ENCODE data around the gene PIGT. TPM values are rescaled to one million over a fixed set of nuclear protein-coding genes. Genes with fewer than 3 reads are reported as not detected.

Gene PIGT
- total RNA-seq, result 28.1 TPM
- polyA plus RNA-seq, result 52.6 TPM
- long read RNA-seq, donor 1, partial matches to known transcripts, result 0 of 1 reads
- long read RNA-seq, donor 1, other reads (novel, unspliced or antisense), result 0 of 1 reads
- long read RNA-seq, donor 2, transcript PIGT-210 (3 exons, 2,006 nt), result minor isoform, 7 of 44 reads
- long read RNA-seq, donor 2, transcript PIGT-202 (12 exons, 2,245 nt), result major isoform, 22 of 44 reads
- long read RNA-seq, donor 2, transcript PIGT-223 (1 exons, 2,164 nt), result minor isoform, 8 of 44 reads
- long read RNA-seq, donor 2, partial matches to known transcripts, result 0 of 44 reads
- long read RNA-seq, donor 2, other reads (novel, unspliced or antisense), result 0 of 44 reads
- long read RNA-seq, donor 3, transcript PIGT-202 (12 exons, 2,245 nt), result major isoform, 11 of 25 reads
- long read RNA-seq, donor 3, partial matches to known transcripts, result 6 of 25 reads
- long read RNA-seq, donor 3, other reads (novel, unspliced or antisense), result 0 of 25 reads
- long read RNA-seq, donor 4, transcript PIGT-202 (12 exons, 2,245 nt), result major isoform, 5 of 9 reads
- long read RNA-seq, donor 4, partial matches to known transcripts, result 0 of 9 reads
- long read RNA-seq, donor 4, other reads (novel, unspliced or antisense), result 0 of 9 reads
- long read RNA-seq, donor 5, transcript PIGT-202 (12 exons, 2,245 nt), result major isoform, 13 of 26 reads
- long read RNA-seq, donor 5, partial matches to known transcripts, result 6 of 26 reads
- long read RNA-seq, donor 5, other reads (novel, unspliced or antisense), result 0 of 26 reads
- long read RNA-seq, donor 6, transcript PIGT-202 (12 exons, 2,245 nt), result major isoform, 10 of 23 reads
- long read RNA-seq, donor 6, transcript PIGT-223 (1 exons, 2,164 nt), result minor isoform, 5 of 23 reads
- long read RNA-seq, donor 6, partial matches to known transcripts, result 0 of 23 reads
- long read RNA-seq, donor 6, other reads (novel, unspliced or antisense), result 0 of 23 reads
- long read RNA-seq, donor 7, transcript PIGT-202 (12 exons, 2,245 nt), result major isoform, 13 of 20 reads
- long read RNA-seq, donor 7, partial matches to known transcripts, result 0 of 20 reads
- long read RNA-seq, donor 7, other reads (novel, unspliced or antisense), result 0 of 20 reads
- long read RNA-seq, donor 8, partial matches to known transcripts, result 0 of 6 reads
- long read RNA-seq, donor 8, other reads (novel, unspliced or antisense), result 0 of 6 reads
- long read RNA-seq, donor 9, partial matches to known transcripts, result 0 of 11 reads
- long read RNA-seq, donor 9, other reads (novel, unspliced or antisense), result 0 of 11 reads
- long read RNA-seq, donor 10, transcript PIGT-202 (12 exons, 2,245 nt), result major isoform, 9 of 14 reads
- long read RNA-seq, donor 10, partial matches to known transcripts, result 0 of 14 reads
- long read RNA-seq, donor 10, other reads (novel, unspliced or antisense), result 0 of 14 reads

GRCh38 chr20:45415822-45416637 lies at the start of gene PIGT:
TSS of gene PIGT (plus strand) at chr20:45416141. CDS start at chr20:45416157, 16 bp downstream.
- under 1% methylated on average over 52 of the region's 52 CpGs for WGBS
- Histone ChIP-seq H3K9me3 (ENCODE audit: control insufficient read depth in 2 of 2, insufficient read depth in 1 of 2, low read length in 1 of 2) (no peaks in the 10 kb centered on the region), H3K4me3 (ENCODE audit: low read length in 2 of 2) (peak within 1 kb of the TSS; percentile 61 to 98), H3K27me3 (ENCODE audit: control insufficient read depth in 2 of 2, insufficient read depth in 1 of 2, low read length in 1 of 2) (no peaks in the 10 kb centered on the region), H3K27ac (ENCODE audit: low read depth in 1 of 2, low read length in 1 of 2) (peak within 1 kb of the TSS; percentile 60 to 63), H3K36me3 (ENCODE audit: control insufficient read depth in 2 of 2, insufficient read depth in 2 of 2, low read length in 1 of 2) (peaks cover 22 to 29% of the 10 kb centered on the region in 2 donors), H3K4me1 (ENCODE audit: control insufficient read depth in 2 of 2, insufficient read depth in 2 of 2, low read length in 2 of 2) (peaks cover 10% of the 10 kb centered on the region in 2 donors)
- DNase-seq (ENCODE audit: low read depth in 6 of 9, low spot score in 9 of 9), result peak; percentile 64 to 93 (median 79)

GRCh38 chr20:45366192-45366591 lies 49.7 kb upstream of the PIGT start:
- Histone ChIP-seq H3K9me3 (ENCODE audit: control insufficient read depth in 2 of 2, insufficient read depth in 1 of 2, low read length in 1 of 2) (no peaks in the 10 kb centered on the region), H3K4me1 (ENCODE audit: control insufficient read depth in 2 of 2, insufficient read depth in 2 of 2, low read length in 2 of 2) (peaks cover 6 to 29% of the 10 kb centered on the region in 2 donors), H3K36me3 (ENCODE audit: control insufficient read depth in 2 of 2, insufficient read depth in 2 of 2, low read length in 1 of 2) (peaks cover 21 to 33% of the 10 kb centered on the region in 2 donors), H3K27ac (ENCODE audit: low read depth in 1 of 2, low read length in 1 of 2) (no peak overlapping the region), H3K4me3 (ENCODE audit: low read length in 2 of 2) (no peak overlapping the region), H3K27me3 (ENCODE audit: control insufficient read depth in 2 of 2, insufficient read depth in 1 of 2, low read length in 1 of 2) (no peaks in the 10 kb centered on the region)
- WGBS, result 95% methylated on average over 1 of the region's 1 CpG
- DNase-seq (ENCODE audit: low read depth in 6 of 9, low spot score in 9 of 9), result no peak

GRCh38 chr20:45366631-45367030 lies 49.3 kb upstream of the PIGT start:
- no peak for DNase-seq (ENCODE audit: low read depth in 6 of 9, low spot score in 9 of 9)
- WGBS, result 89% methylated on average over 11 of the region's 11 CpGs
- H3K27ac ChIP-seq (ENCODE audit: low read depth in 1 of 2, low read length in 1 of 2), result no peak overlapping the region

GRCh38 chr20:45367126-45367525 lies 48.8 kb upstream of the PIGT start:
- Histone ChIP-seq H3K9me3 (ENCODE audit: control insufficient read depth in 2 of 2, insufficient read depth in 1 of 2, low read length in 1 of 2) (no peaks in the 10 kb centered on the region), H3K27me3 (ENCODE audit: control insufficient read depth in 2 of 2, insufficient read depth in 1 of 2, low read length in 1 of 2) (no peaks in the 10 kb centered on the region), H3K4me3 (ENCODE audit: low read length in 2 of 2) (no peak overlapping the region), H3K27ac (ENCODE audit: low read depth in 1 of 2, low read length in 1 of 2) (no peak overlapping the region), H3K36me3 (ENCODE audit: control insufficient read depth in 2 of 2, insufficient read depth in 2 of 2, low read length in 1 of 2) (peaks cover 21 to 33% of the 10 kb centered on the region in 2 donors), H3K4me1 (ENCODE audit: control insufficient read depth in 2 of 2, insufficient read depth in 2 of 2, low read length in 2 of 2) (peaks cover 6 to 29% of the 10 kb centered on the region in 2 donors)
- no peak for DNase-seq (ENCODE audit: low read depth in 6 of 9, low spot score in 9 of 9)

More at GRCh38 chr20:45366631-45367030, 49.3 kb upstream of the PIGT start:
- no peak overlapping the region for H3K4me3 ChIP-seq (ENCODE audit: low read length in 2 of 2)
- no peaks in the 10 kb centered on the region for H3K9me3 ChIP-seq (ENCODE audit: control insufficient read depth in 2 of 2, insufficient read depth in 1 of 2, low read length in 1 of 2)
- H3K4me1 ChIP-seq (ENCODE audit: control insufficient read depth in 2 of 2, insufficient read depth in 2 of 2, low read length in 2 of 2), result peaks cover 6 to 29% of the 10 kb centered on the region in 2 donors
- peaks cover 21 to 33% of the 10 kb centered on the region in 2 donors for H3K36me3 ChIP-seq (ENCODE audit: control insufficient read depth in 2 of 2, insufficient read depth in 2 of 2, low read length in 1 of 2)
- no peaks in the 10 kb centered on the region for H3K27me3 ChIP-seq (ENCODE audit: control insufficient read depth in 2 of 2, insufficient read depth in 1 of 2, low read length in 1 of 2)

- peaks cover 11 to 33% of the 10 kb centered on the region in 2 donors for H3K4me1 ChIP-seq (ENCODE audit: control insufficient read depth in 2 of 2, insufficient read depth in 2 of 2, low read length in 2 of 2)
- no peak overlapping the region for H3K4me3 ChIP-seq (ENCODE audit: low read length in 2 of 2)
- peaks cover 0 to 2% of the 10 kb centered on the region in 2 donors for H3K27me3 ChIP-seq (ENCODE audit: control insufficient read depth in 2 of 2, insufficient read depth in 1 of 2, low read length in 1 of 2)
- H3K27ac ChIP-seq (ENCODE audit: low read depth in 1 of 2, low read length in 1 of 2), result peak overlapping the region; percentile 46 to 75
- H3K36me3 ChIP-seq (ENCODE audit: control insufficient read depth in 2 of 2, insufficient read depth in 2 of 2, low read length in 1 of 2), result peaks cover 21 to 33% of the 10 kb centered on the region in 2 donors
- DNase-seq (ENCODE audit: low read depth in 6 of 9, low spot score in 9 of 9), result peak in 7 of 9 donors; percentile 34 to 81 (median 58)
- WGBS, result 58% methylated on average over 6 of the region's 6 CpGs
- no peaks in the 10 kb centered on the region for H3K9me3 ChIP-seq (ENCODE audit: control insufficient read depth in 2 of 2, insufficient read depth in 1 of 2, low read length in 1 of 2)
Measured at GRCh38 chr20:45368221-45368980, 47.5 kb upstream of the PIGT start.

GRCh38 chr20:45370571-45371160 lies 45.3 kb upstream of the PIGT start:
- Histone ChIP-seq H3K27me3 (ENCODE audit: control insufficient read depth in 2 of 2, insufficient read depth in 1 of 2, low read length in 1 of 2) (peaks cover 0 to 2% of the 10 kb centered on the region in 2 donors), H3K4me1 (ENCODE audit: control insufficient read depth in 2 of 2, insufficient read depth in 2 of 2, low read length in 2 of 2) (peaks cover 5 to 34% of the 10 kb centered on the region in 2 donors), H3K4me3 (ENCODE audit: low read length in 2 of 2) (no peak overlapping the region), H3K36me3 (ENCODE audit: control insufficient read depth in 2 of 2, insufficient read depth in 2 of 2, low read length in 1 of 2) (peaks cover 18 to 23% of the 10 kb centered on the region in 2 donors), H3K27ac (ENCODE audit: low read depth in 1 of 2, low read length in 1 of 2) (no peak overlapping the region), H3K9me3 (ENCODE audit: control insufficient read depth in 2 of 2, insufficient read depth in 1 of 2, low read length in 1 of 2) (no peaks in the 10 kb centered on the region)
- WGBS, result 97% methylated on average over 3 of the region's 3 CpGs
- no peak for DNase-seq (ENCODE audit: low read depth in 6 of 9, low spot score in 9 of 9)

- peaks cover 0 to 2% of the 10 kb centered on the region in 2 donors for H3K27me3 ChIP-seq (ENCODE audit: control insufficient read depth in 2 of 2, insufficient read depth in 1 of 2, low read length in 1 of 2)
- no peak overlapping the region for H3K27ac ChIP-seq (ENCODE audit: low read depth in 1 of 2, low read length in 1 of 2)
- peaks cover 5 to 30% of the 10 kb centered on the region in 2 donors for H3K4me1 ChIP-seq (ENCODE audit: control insufficient read depth in 2 of 2, insufficient read depth in 2 of 2, low read length in 2 of 2)
- no peaks in the 10 kb centered on the region for H3K9me3 ChIP-seq (ENCODE audit: control insufficient read depth in 2 of 2, insufficient read depth in 1 of 2, low read length in 1 of 2)
- no peak for DNase-seq (ENCODE audit: low read depth in 6 of 9, low spot score in 9 of 9)
- H3K4me3 ChIP-seq (ENCODE audit: low read length in 2 of 2), result no peak overlapping the region
- peaks cover 5 to 10% of the 10 kb centered on the region in 2 donors for H3K36me3 ChIP-seq (ENCODE audit: control insufficient read depth in 2 of 2, insufficient read depth in 2 of 2, low read length in 1 of 2)
- 98% methylated on average over 10 of the region's 10 CpGs for WGBS
Measured at GRCh38 chr20:45372241-45372640, 43.7 kb upstream of the PIGT start.
